ENCODE measurements around the gene FLG. TPM values are rescaled to one million over a fixed set of nuclear protein-coding genes. Genes with fewer than 3 reads are reported as not detected.

The FLG gene
- total RNA-seq (2022; extraction: Qiagen RNA extraction): 0.01 to 0.02 TPM (median 0.01 TPM) in 3 of 5 replicates, not detected in the others

DNA sequence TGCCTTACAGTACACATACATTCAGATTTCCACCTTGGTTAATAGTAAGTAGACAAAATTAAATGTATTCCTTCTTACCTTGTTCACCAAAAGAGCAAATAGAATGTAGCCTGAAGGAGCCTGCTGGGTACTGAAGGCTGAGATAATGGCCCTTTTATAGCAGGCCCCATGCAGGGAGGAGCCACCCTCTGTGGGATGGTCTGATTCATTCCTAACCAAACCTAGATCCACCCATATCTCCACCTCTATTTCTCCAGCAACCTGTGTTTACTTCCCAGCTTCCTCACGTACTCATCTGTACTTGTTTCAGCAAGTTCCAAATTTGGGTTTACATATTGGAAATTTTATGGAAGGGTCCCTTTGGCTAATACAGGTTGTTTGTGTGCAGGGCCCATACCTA, at the start of gene FLG:
Gene FLG (minus strand): TSS at position 129 of the 400 bp plus-strand sequence. CDS start 9,783 bp downstream, outside the sequence.

GRCh38 chr1:152359906-152360305, 34.9 kb upstream of the FLG start, which contains the start of gene FLG2:
Gene FLG2, minus strand, starts transcription at chr1:152360006. Its CDS starts 1,122 bp downstream, at chr1:152358884.

Other genes with a start within 250 kb of the FLG start
- gene TCHHL1, start 236.2 kb downstream of the FLG start, total RNA-seq (2022; extraction: Qiagen RNA extraction): not detected in 5 replicates
- 0.16 to 0.30 TPM (median 0.29 TPM) in 5 replicates for gene TCHH, start 209.8 kb downstream of the FLG start, total RNA-seq (2022; extraction: Qiagen RNA extraction)
- gene RPTN, start 166.0 kb downstream of the FLG start, total RNA-seq (2022; extraction: Qiagen RNA extraction): 0.02 TPM in 1 of 5 replicates, not detected in the others
- gene HRNR, start 101.0 kb downstream of the FLG start, total RNA-seq (2022; extraction: Qiagen RNA extraction): not detected in 5 replicates
- gene FLG2, start 34.8 kb upstream of the FLG start, total RNA-seq (2022; extraction: Qiagen RNA extraction): not detected in 5 replicates
- gene CRNN, start 89.0 kb upstream of the FLG start, total RNA-seq (2022; extraction: Qiagen RNA extraction): not detected in 5 replicates
- gene LCE5A, start 185.6 kb upstream of the FLG start, total RNA-seq (2022; extraction: Qiagen RNA extraction): 0.20 TPM in 1 of 5 replicates, not detected in the others
- 0.29 to 0.70 TPM (median 0.32 TPM) in 5 replicates for gene CRCT1, start 189.2 kb upstream of the FLG start, total RNA-seq (2022; extraction: Qiagen RNA extraction)
- 0.30 TPM in 1 of 5 replicates, not detected in the others for gene LCE3E, start 241.5 kb upstream of the FLG start, total RNA-seq (2022; extraction: Qiagen RNA extraction)